ENCODE results near the gene ZDHHC22.

GRCh38 chr14:77097700-77098528 is 43.7 kb downstream of the ZDHHC22 start, which contains the start of gene CIPC:
- peak; percentile 86 for TF ChIP-seq MYC (CRISPR knock-in tag; IDR thresholded peaks at IDR 0.05; ENCODE audit: borderline replicate concordance)
- TF ChIP-seq ZFP1 (CRISPR knock-in tag; IDR thresholded peaks at IDR 0.05) = no peak; the same call in 1 of the 2 replicates
- TF ChIP-seq BCL6 (CRISPR knock-in tag; IDR thresholded peaks at IDR 0.05) = no peak; the same call in 1 of the 2 replicates
- TF ChIP-seq E2F2 (CRISPR knock-in tag; IDR thresholded peaks at IDR 0.05; ENCODE audit: borderline replicate concordance) = no peak
- peak; percentile 25; the same call in 1 of the 2 replicates for TF ChIP-seq CTCF (CRISPR knock-in tag; IDR thresholded peaks at IDR 0.05)
- TF ChIP-seq U2AF2 (IDR thresholded peaks at IDR 0.05; ENCODE audit: low read depth, low read length) = no peak
- TF ChIP-seq JUND (CRISPR knock-in tag; IDR thresholded peaks at IDR 0.05) = no peak
- TF ChIP-seq ZZZ3 (CRISPR knock-in tag; IDR thresholded peaks at IDR 0.05; ENCODE audit: borderline replicate concordance) = peak; percentile 90; the same call in 1 of the 2 replicates
- TF ChIP-seq PCBP1 (IDR thresholded peaks at IDR 0.05; ENCODE audit: borderline replicate concordance, low read depth, low read length) = 0 out of 2 replicates have a peak, but pooled peaks have one; percentile 56
- TF ChIP-seq, protein P1, sequence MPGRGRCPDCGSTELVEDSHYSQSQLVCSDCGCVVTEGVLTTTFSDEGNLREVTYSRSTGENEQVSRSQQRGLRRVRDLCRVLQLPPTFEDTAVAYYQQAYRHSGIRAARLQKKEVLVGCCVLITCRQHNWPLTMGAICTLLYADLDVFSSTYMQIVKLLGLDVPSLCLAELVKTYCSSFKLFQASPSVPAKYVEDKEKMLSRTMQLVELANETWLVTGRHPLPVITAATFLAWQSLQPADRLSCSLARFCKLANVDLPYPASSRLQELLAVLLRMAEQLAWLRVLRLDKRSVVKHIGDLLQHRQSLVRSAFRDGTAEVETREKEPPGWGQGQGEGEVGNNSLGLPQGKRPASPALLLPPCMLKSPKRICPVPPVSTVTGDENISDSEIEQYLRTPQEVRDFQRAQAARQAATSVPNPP (CRISPR knock-in tag; IDR thresholded peaks at IDR 0.05) = no peak
- no peak for TF ChIP-seq ZNF335 (CRISPR knock-in tag; IDR thresholded peaks at IDR 0.05)

Data from HepG2 (cell line).